Right lobe of liver (tissue), 6 donors: ENCODE data around the gene PHF21B. TPM values are rescaled to one million over a fixed set of nuclear protein-coding genes. Genes with fewer than 3 reads are reported as not detected.

ENCODE experiments used
- ATAC-seq, 4 donors: fragments of 200-7000 bp; cut with Tn5 transposase; one replicate each; pipeline ENCODE4 v1.9.1; 2020; ENCODE audit warnings: mild to moderate bottlenecking in 4 of 4, moderate library complexity in 4 of 4
- DNase-seq, 3 donors: peaks; one replicate each; pipeline ENCODE4 v3.0.0-alpha.2; 2020
- H3K27ac ChIP-seq, 3 donors: fragments of 200-600 bp; one replicate each; pipeline ENCODE4 v1.8.0; 2022
- H3K27me3 ChIP-seq, 2 donors: fragments of 200-600 bp; one replicate each; pipeline ENCODE4 v1.8.0; 2022
- H3K36me3 ChIP-seq, 4 donors: fragments of 200-600 bp; sonication (generic) in 1 of 4; one replicate each; pipeline versions ENCODE4 v1.5.1 to v1.8.0; 2017 to 2022; ENCODE audit warnings: control low read depth in 1 of 4
- H3K4me1 ChIP-seq, 4 donors: fragments of 200-600 bp; sonication (generic) in 1 of 4; one replicate each; pipeline versions ENCODE4 v1.5.1 to v1.8.0; 2017 to 2022; ENCODE audit warnings: control low read depth in 1 of 4
- H3K4me3 ChIP-seq, 3 donors: fragments of 200-600 bp; one replicate each; pipeline ENCODE4 v1.8.0; 2022
- H3K9me3 ChIP-seq, 4 donors: fragments of 200-600 bp; sonication (generic) in 1 of 4; one replicate each; pipeline versions ENCODE4 v1.5.1 to v1.8.0; 2017 to 2022; ENCODE audit warnings: control low read depth in 1 of 4
- CTCF ChIP-seq, 4 donors: fragments of 200-600 bp in 3 of 4; fragments of 450-650 bp in 1 of 4; IDR thresholded peaks; one replicate each; pipeline versions ENCODE4 v1.5.1 to v1.8.0; 2016 to 2022; ENCODE audit warnings: antibody characterized with exemption in 4 of 4, mild to moderate bottlenecking in 2 of 4
- POLR2A ChIP-seq: fragments of 450-650 bp; IDR thresholded peaks from one replicate; pipeline ENCODE4 v1.6.1; 2017; ENCODE audit warnings: antibody characterized with exemption, mild to moderate bottlenecking
- WGBS: methylation state at CpG from one replicate; pipeline ENCODE4 v1.1.6; 2018; ENCODE audit warnings: low coverage, low lambda C conversion rate; ENCODE audit not compliant: insufficient coverage; ENCODE audit errors: missing lambda C conversion rate; 5-methylcytosine and 5-hydroxymethylcytosine counted together
- intact Hi-C, 2 donors: fragments of 100-400 bp; cut with DNase I; formaldehyde crosslinking; loops; one replicate each; pipeline versions ENCODE4 v1.11.2 to v1.14.1; 2022
- total RNA-seq, 6 experiments: library from RNA; depleted of rRNA in 2 of 6; stranded (reverse); fragments of >200 nt in 2 of 6; fragmentation: NEBNext Ultra II Directional in 3 of 6; extraction: Animal tissue kit (Norgen Biotek cat#: 25700) in 3 of 6; gene quantifications; one replicate each; pipeline versions ENCODE4 v1.1.0 to v1.2.4, GENCODE V29; 2016 to 2023
- donor health status: DM: no; HTN: yes; CAD: no.
- donor health status: DM: no; HTN: no; CAD: no.
- donor health status: DM: no; HTN: no; CAD: no.
- donor health status: DM: no; HTN: yes; CAD: no.
- donor health status: DM: no; HTN: yes; CAD: no.

The PHF21B gene
- total RNA-seq, 6 experiments from 2014 or later, result not detected

- WGBS, result 78% methylated on average over 5 of the region's 16 CpGs
- H3K36me3 ChIP-seq, result no peaks in the 10 kb centered on the region
- peak in 2 of 3 donors; percentile 20 to 42 for DNase-seq
- no peaks in the 10 kb centered on the region for H3K4me1 ChIP-seq
- TF ChIP-seq POLR2A, result no peak
- no peak overlapping the region for H3K4me3 ChIP-seq
- intact Hi-C loops, result no loop called here
- H3K27ac ChIP-seq, result no peak overlapping the region
- no peaks in the 10 kb centered on the region for H3K27me3 ChIP-seq
- no peak for ATAC-seq
- no peaks in the 10 kb centered on the region for H3K9me3 ChIP-seq
These were observed 121.9 kb downstream of the PHF21B start for GRCh38 chr22:44887941-44888366.

GRCh38 chr22:44885806-44886360, 123.9 kb downstream of the PHF21B start:
- Histone ChIP-seq H3K27me3 (no peaks in the 10 kb centered on the region), H3K9me3 (no peaks in the 10 kb centered on the region), H3K4me3 (no peak overlapping the region), H3K36me3 (no peaks in the 10 kb centered on the region), H3K27ac (no peak overlapping the region), H3K4me1 (no peaks in the 10 kb centered on the region)
- TF ChIP-seq CTCF (IDR thresholded peaks at IDR 0.05) (no peak), POLR2A (no peak)
- ATAC-seq, result no peak
- intact Hi-C loops, result no loop called here
- DNase-seq, result peak in 1 of 3 donors; percentile 34
- WGBS, result 52% methylated on average over 6 of the region's 14 CpGs

GRCh38 chr22:44884968-44885805, 124.6 kb downstream of the PHF21B start:
- no peak overlapping the region for H3K4me3 ChIP-seq
- H3K27ac ChIP-seq, result no peak overlapping the region
- no peaks in the 10 kb centered on the region for H3K9me3 ChIP-seq
- intact Hi-C loops, result no loop called here
- no peak for ATAC-seq
- H3K27me3 ChIP-seq, result no peaks in the 10 kb centered on the region
- no peaks in the 10 kb centered on the region for H3K36me3 ChIP-seq
- DNase-seq, result peak in 2 of 3 donors; percentile 33 to 46
- WGBS, result 60% methylated on average over 12 of the region's 18 CpGs
- TF ChIP-seq POLR2A (no peak), CTCF (IDR thresholded peaks at IDR 0.05) (no peak)
- no peaks in the 10 kb centered on the region for H3K4me1 ChIP-seq

- WGBS, result 69% methylated on average over 1 of the region's 1 CpG
- no peak overlapping the region for H3K4me3 ChIP-seq
- intact Hi-C loops, result no loop called here
- TF ChIP-seq CTCF (IDR thresholded peaks at IDR 0.05) (no peak), POLR2A (no peak)
- H3K9me3 ChIP-seq, result no peaks in the 10 kb centered on the region
- DNase-seq (no peak), ATAC-seq (no peak)
- no peak overlapping the region for H3K27ac ChIP-seq
- H3K4me1 ChIP-seq, result no peaks in the 10 kb centered on the region
- H3K27me3 ChIP-seq, result no peaks in the 10 kb centered on the region
- no peaks in the 10 kb centered on the region for H3K36me3 ChIP-seq
These were observed 125.2 kb downstream of the PHF21B start for GRCh38 chr22:44884562-44884961.

- no peaks in the 10 kb centered on the region for H3K4me1 ChIP-seq
- 93% methylated on average over 3 of the region's 12 CpGs for whole genome bisulfite sequencing
- no peaks in the 10 kb centered on the region for H3K27me3 ChIP-seq
- no peaks in the 10 kb centered on the region for H3K9me3 ChIP-seq
- no peaks in the 10 kb centered on the region for H3K36me3 ChIP-seq
- DNase-seq, result peak in 2 of 3 donors; percentile 23 to 31
- no peak overlapping the region for H3K27ac ChIP-seq
- no peak overlapping the region for H3K4me3 ChIP-seq
- ATAC-seq, result no peak
- TF ChIP-seq POLR2A (no peak), CTCF (IDR thresholded peaks at IDR 0.05) (no peak)
- intact Hi-C loops, result no loop called here
These were observed 126.8 kb downstream of the PHF21B start for GRCh38 chr22:44883011-44883421.
